Measurements from ENCODE around the gene LMX1B. TPM values are rescaled to one million over a fixed set of nuclear protein-coding genes. Genes with fewer than 3 reads are reported as not detected.

The LMX1B gene
- total RNA-seq, 1 experiment from 2014 or later = not detected

- no peak for DNase-seq
- Histone ChIP-seq H3K4me3 (ENCODE audit: low read length) (no peak overlapping the region), H3K27ac (ENCODE audit: low read length) (no peak overlapping the region), H4K20me1 (ENCODE audit: insufficient read depth, low read depth, low read length) (no peaks in the 10 kb centered on the region), H3K4me1 (ENCODE audit: low read length) (no peaks in the 10 kb centered on the region), H3K4me2 (ENCODE audit: low read depth, low read length, poor library complexity, severe bottlenecking) (no peak overlapping the region), H2AFZ (ENCODE audit: low read length) (no peak overlapping the region), H3K36me3 (ENCODE audit: insufficient read depth, low read length) (no peaks in the 10 kb centered on the region), H3K9ac (ENCODE audit: low read length) (no peak overlapping the region), H3K9me3 (ENCODE audit: low read length) (peaks cover 9% of the 10 kb centered on the region), H3K27me3 (ENCODE audit: low read length) (peaks cover 6% of the 10 kb centered on the region; the same call in 1 of the 2 replicates), H3K79me2 (ENCODE audit: low read length) (no peaks in the 10 kb centered on the region), H3K9me2 (replicated peaks; ENCODE audit: insufficient read depth, low read length) (no peaks in the 10 kb centered on the region)
Observed at GRCh38 chr9:126733005-126733404, 119.3 kb downstream of the LMX1B start.

- H3K36me3 ChIP-seq (ENCODE audit: insufficient read depth, low read length) = no peaks in the 10 kb centered on the region
- H3K4me2 ChIP-seq (ENCODE audit: low read depth, low read length, poor library complexity, severe bottlenecking) = no peak overlapping the region
- H2AFZ ChIP-seq (ENCODE audit: low read length) = no peak overlapping the region
- H3K9me3 ChIP-seq (ENCODE audit: low read length) = peaks cover 9% of the 10 kb centered on the region
- H3K9me2 ChIP-seq (replicated peaks; ENCODE audit: insufficient read depth, low read length) = no peaks in the 10 kb centered on the region
- peaks cover 6% of the 10 kb centered on the region; the same call in 1 of the 2 replicates for H3K27me3 ChIP-seq (ENCODE audit: low read length)
- no peak overlapping the region for H3K27ac ChIP-seq (ENCODE audit: low read length)
- H3K4me1 ChIP-seq (ENCODE audit: low read length) = no peaks in the 10 kb centered on the region
- no peak for DNase-seq
- no peak overlapping the region for H3K9ac ChIP-seq (ENCODE audit: low read length)
- H3K4me3 ChIP-seq (ENCODE audit: low read length) = no peak overlapping the region
- no peaks in the 10 kb centered on the region for H3K79me2 ChIP-seq (ENCODE audit: low read length)
- no peaks in the 10 kb centered on the region for H4K20me1 ChIP-seq (ENCODE audit: insufficient read depth, low read depth, low read length)
Observed at GRCh38 chr9:126734877-126735276, 121.1 kb downstream of the LMX1B start.

DNA sequence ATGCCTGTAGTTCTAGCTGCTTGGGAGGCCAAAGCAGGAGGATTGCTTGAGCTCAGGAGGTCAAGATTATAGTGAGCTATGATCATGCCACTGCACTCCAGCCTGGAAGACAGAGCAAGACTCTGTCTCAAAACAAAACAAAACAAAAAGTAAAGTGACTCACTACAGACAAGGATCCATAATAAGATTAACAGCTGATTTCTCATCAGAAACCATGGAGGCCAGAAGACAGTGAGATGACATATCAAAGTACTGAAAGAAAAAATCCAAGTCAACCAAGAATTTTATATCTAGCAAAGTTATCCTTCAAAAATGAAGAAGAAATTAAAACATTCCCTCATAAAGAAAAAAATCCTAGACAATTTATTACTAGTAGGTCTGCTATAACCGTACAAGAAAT is 121.8 kb downstream of the LMX1B start:
- peaks cover 9% of the 10 kb centered on the region for H3K9me3 ChIP-seq (ENCODE audit: low read length)
- no peak overlapping the region for H3K4me3 ChIP-seq (ENCODE audit: low read length)

GRCh38 chr9:126738553-126738952 is 124.8 kb downstream of the LMX1B start:
- H3K36me3 ChIP-seq (ENCODE audit: insufficient read depth, low read length) = no peaks in the 10 kb centered on the region
- H3K27me3 ChIP-seq (ENCODE audit: low read length) = peaks cover 6% of the 10 kb centered on the region; the same call in 1 of the 2 replicates
- H3K4me1 ChIP-seq (ENCODE audit: low read length) = no peaks in the 10 kb centered on the region
- H3K9me2 ChIP-seq (replicated peaks; ENCODE audit: insufficient read depth, low read length) = no peaks in the 10 kb centered on the region
- H3K9me3 ChIP-seq (ENCODE audit: low read length) = peaks cover 9% of the 10 kb centered on the region
- no peaks in the 10 kb centered on the region for H3K79me2 ChIP-seq (ENCODE audit: low read length)
- H3K4me2 ChIP-seq (ENCODE audit: low read depth, low read length, poor library complexity, severe bottlenecking) = no peak overlapping the region
- H2AFZ ChIP-seq (ENCODE audit: low read length) = no peak overlapping the region
- no peak overlapping the region for H3K4me3 ChIP-seq (ENCODE audit: low read length)
- H3K27ac ChIP-seq (ENCODE audit: low read length) = no peak overlapping the region
- H4K20me1 ChIP-seq (ENCODE audit: insufficient read depth, low read depth, low read length) = no peaks in the 10 kb centered on the region
- no peak for DNase-seq
- H3K9ac ChIP-seq (ENCODE audit: low read length) = no peak overlapping the region

More for the DNA sequence above, 121.8 kb downstream of the LMX1B start:
- Histone ChIP-seq H3K36me3 (ENCODE audit: insufficient read depth, low read length) (no peaks in the 10 kb centered on the region), H3K27ac (ENCODE audit: low read length) (no peak overlapping the region), H2AFZ (ENCODE audit: low read length) (no peak overlapping the region), H3K9ac (ENCODE audit: low read length) (no peak overlapping the region), H3K4me2 (ENCODE audit: low read depth, low read length, poor library complexity, severe bottlenecking) (no peak overlapping the region), H3K4me1 (ENCODE audit: low read length) (no peaks in the 10 kb centered on the region), H4K20me1 (ENCODE audit: insufficient read depth, low read depth, low read length) (no peaks in the 10 kb centered on the region), H3K27me3 (ENCODE audit: low read length) (peaks cover 6% of the 10 kb centered on the region; the same call in 1 of the 2 replicates), H3K9me2 (replicated peaks; ENCODE audit: insufficient read depth, low read length) (no peaks in the 10 kb centered on the region), H3K79me2 (ENCODE audit: low read length) (no peaks in the 10 kb centered on the region)
- no peak for DNase-seq

GRCh38 chr9:126743041-126743440 is 129.3 kb downstream of the LMX1B start:
- no peaks in the 10 kb centered on the region for H3K4me1 ChIP-seq (ENCODE audit: low read length)
- no peaks in the 10 kb centered on the region for H3K9me2 ChIP-seq (replicated peaks; ENCODE audit: insufficient read depth, low read length)
- H3K9ac ChIP-seq (ENCODE audit: low read length) = no peak overlapping the region
- no peaks in the 10 kb centered on the region for H3K79me2 ChIP-seq (ENCODE audit: low read length)
- no peak for DNase-seq
- no peak overlapping the region for H3K4me3 ChIP-seq (ENCODE audit: low read length)
- no peak overlapping the region for H2AFZ ChIP-seq (ENCODE audit: low read length)
- no peaks in the 10 kb centered on the region for H3K9me3 ChIP-seq (ENCODE audit: low read length)
- H3K4me2 ChIP-seq (ENCODE audit: low read depth, low read length, poor library complexity, severe bottlenecking) = no peak overlapping the region
- H3K27ac ChIP-seq (ENCODE audit: low read length) = no peak overlapping the region
- no peaks in the 10 kb centered on the region for H3K36me3 ChIP-seq (ENCODE audit: insufficient read depth, low read length)
- no peaks in the 10 kb centered on the region for H3K27me3 ChIP-seq (ENCODE audit: low read length)
- H4K20me1 ChIP-seq (ENCODE audit: insufficient read depth, low read depth, low read length) = no peaks in the 10 kb centered on the region

DNA sequence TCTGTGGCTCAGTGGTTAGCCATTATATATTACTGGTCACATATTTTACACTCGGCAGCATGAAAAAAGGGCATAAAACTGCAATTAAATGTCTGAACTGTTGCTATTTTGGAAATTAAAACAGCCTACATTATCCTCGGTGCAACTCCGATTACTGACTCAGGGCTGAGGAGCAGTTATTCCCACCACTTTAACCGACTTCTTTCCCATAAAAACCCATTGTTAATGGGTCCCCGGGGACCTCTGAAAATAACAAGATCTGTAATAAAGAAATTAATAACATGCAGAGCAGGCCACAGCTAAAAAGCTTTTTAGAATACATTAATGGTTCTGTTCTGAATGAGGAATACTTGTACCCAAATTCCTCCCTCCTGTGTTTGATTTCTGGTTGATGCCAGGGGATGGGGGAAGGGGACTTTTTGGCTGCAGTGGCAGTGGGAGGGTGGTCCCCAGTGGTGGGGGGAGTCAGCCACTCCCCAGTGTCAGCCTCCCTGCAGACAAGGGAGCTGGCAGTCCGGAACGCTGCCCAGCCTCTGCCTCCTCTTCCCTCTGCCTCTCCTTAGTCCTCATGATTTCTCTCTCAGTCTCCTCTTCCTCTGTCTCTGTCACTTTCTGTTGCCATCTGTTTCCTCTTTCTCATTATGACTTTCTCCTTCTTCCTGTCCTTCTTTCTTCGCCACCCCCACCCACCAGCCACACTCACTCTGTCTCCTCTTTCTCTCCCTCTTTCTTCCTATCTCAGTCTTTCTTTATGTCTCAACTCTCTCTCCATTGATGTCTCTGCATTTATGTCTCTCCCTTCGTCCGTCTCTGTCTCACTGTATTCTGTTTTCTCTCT is 132.1 kb downstream of the LMX1B start:
- no peaks in the 10 kb centered on the region for H3K36me3 ChIP-seq (ENCODE audit: insufficient read depth, low read length)
- no peak for DNase-seq
- H3K4me2 ChIP-seq (ENCODE audit: low read depth, low read length, poor library complexity, severe bottlenecking) = no peak overlapping the region
- no peaks in the 10 kb centered on the region for H3K4me1 ChIP-seq (ENCODE audit: low read length)
- H2AFZ ChIP-seq (ENCODE audit: low read length) = no peak overlapping the region
- H3K79me2 ChIP-seq (ENCODE audit: low read length) = no peaks in the 10 kb centered on the region
- no peaks in the 10 kb centered on the region for H3K27me3 ChIP-seq (ENCODE audit: low read length)
- no peaks in the 10 kb centered on the region for H4K20me1 ChIP-seq (ENCODE audit: insufficient read depth, low read depth, low read length)
- H3K9me2 ChIP-seq (replicated peaks; ENCODE audit: insufficient read depth, low read length) = no peaks in the 10 kb centered on the region
- H3K4me3 ChIP-seq (ENCODE audit: low read length) = no peak overlapping the region
- no peaks in the 10 kb centered on the region for H3K9me3 ChIP-seq (ENCODE audit: low read length)
- H3K27ac ChIP-seq (ENCODE audit: low read length) = no peak overlapping the region
- H3K9ac ChIP-seq (ENCODE audit: low read length) = no peak overlapping the region

Other genes with a start within 250 kb of the LMX1B start
- gene ZBTB43, start 191.1 kb downstream of the LMX1B start, total RNA-seq (2014; rRNA removed; shearing (Covaris generic); ENCODE audit: low replicate concordance) = 6.4 and 6.5 TPM in 2 replicates
- 4.6 and 8.1 TPM in 2 replicates for gene ZBTB34, start 246.7 kb downstream of the LMX1B start, total RNA-seq (2014; rRNA removed; shearing (Covaris generic); ENCODE audit: low replicate concordance)

Data from Karpas-422 (cell line).